Activated T-helper 1 cell treated with Interleukin-2 at 50 U/mL for 16 hours (primary cell): ENCODE results near the gene PDSS2.
"Not testable (repeated sequence)": the region's sequence is repeated elsewhere in the genome, so short reads cannot be mapped to it uniquely, and the experiment has no call there.

ENCODE experiments used
- DNase-seq: peaks from one replicate; pipeline ENCODE4 v3.0.0-alpha.2; 2020; ENCODE audit warnings: low read depth

The PDSS2 gene

DNA sequence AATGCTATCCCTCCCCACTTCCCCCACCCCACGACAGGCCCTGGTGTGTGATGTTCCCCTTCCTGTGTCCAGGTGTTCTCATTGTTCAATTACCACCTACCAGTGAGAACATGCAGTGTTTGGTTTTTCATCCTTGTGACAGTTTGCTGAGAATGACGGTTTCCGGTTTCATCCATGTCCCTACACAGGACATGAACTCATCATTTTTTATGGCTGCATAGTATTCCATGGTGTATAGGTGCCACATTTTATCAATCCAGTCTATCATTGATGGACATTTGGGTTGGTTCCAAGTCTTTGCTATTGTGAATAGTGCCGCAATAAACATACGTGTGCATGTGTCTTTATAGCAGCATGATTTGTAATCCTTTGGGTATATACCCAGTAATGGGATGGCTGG is 295.1 kb downstream of the PDSS2 start:
- DNase-seq: not testable (repeated sequence)

DNA sequence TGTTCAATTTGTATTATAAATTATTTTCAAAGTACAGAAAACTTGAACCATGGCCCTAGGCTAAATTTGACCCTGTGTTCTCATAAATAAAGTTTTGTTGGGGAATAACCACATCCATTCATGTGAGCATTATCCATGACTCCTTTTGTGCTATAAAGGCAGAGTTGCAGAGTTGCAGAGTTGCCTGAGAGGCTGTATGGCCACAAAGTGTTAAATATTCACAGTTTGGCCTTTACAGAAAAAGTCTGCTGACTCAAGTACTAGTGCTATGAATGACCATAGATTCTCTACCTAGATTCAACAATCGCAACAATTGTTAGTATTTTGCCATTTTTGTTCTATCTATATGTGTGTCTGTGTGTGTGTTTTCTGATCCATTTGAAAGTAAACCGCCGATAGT is 297.8 kb downstream of the PDSS2 start:
- no peak for DNase-seq

DNA sequence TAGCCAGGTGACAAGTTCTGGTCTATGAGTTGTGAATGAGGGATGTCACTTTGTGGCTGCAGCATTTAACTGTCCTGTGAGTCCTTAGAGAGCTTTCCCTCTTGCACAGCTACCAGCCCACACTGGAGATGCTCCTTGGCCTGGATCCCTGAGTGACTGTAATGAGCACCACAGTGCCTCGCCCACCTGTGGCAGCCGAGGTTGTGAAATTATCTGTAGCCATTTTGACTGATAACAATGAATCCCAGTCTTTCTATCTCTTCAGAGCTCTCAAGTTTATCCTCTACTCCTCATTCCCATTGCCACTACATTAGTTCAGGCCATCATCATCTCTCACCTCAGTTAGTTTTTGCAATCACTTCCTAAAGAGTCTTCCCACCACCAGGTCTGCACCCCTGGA is 302.7 kb downstream of the PDSS2 start:
- no peak for DNase-seq

- no peak for DNase-seq
Measured at GRCh38 chr6:107154801-107155160, 304.6 kb downstream of the PDSS2 start.

- no peak for DNase-seq
Measured at GRCh38 chr6:107154131-107154800, 305.1 kb downstream of the PDSS2 start.

DNA sequence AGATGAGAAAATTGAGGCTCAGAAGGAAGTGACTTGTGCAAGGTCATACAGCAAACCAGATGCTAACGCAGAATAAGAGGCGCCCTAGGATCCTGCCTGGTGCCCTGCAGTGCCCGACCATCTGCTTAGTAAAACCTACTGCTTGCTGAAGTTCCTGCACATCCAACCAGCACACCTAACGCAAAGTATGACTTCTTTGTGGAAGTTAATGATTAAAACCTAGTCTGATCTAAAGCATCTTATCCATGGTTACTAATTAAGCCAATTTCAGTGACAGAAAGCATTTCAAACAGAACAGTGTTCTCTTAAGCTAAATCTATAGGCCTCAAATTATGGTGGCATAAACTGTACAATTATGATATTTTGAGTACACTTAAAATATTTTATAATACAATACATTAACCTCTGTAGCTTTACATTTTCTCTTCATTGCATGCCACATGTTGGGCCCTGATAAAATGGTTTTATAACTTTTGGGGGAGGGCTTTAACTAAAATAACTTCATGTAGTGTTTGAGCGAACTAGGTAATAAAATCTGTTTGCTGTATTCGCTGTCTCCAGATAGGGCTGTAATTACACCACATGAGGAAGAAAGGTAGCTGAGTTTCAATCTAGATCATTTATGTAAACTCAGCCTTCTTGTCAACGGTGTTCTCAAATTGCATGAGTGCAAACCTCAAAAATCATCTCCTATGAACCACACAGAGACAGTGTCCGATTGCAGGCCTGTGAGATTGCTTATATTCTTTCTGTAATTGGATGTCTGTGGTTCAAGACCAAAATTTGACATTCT is 306.5 kb downstream of the PDSS2 start:
- no peak for DNase-seq

- no peak for DNase-seq
Measured at GRCh38 chr6:107144666-107145065, 314.7 kb downstream of the PDSS2 start.

- DNase-seq: no peak
Measured at GRCh38 chr6:107144014-107144413, 315.4 kb downstream of the PDSS2 start.

- no peak for DNase-seq
Measured at GRCh38 chr6:107140581-107140980, 318.8 kb downstream of the PDSS2 start.

- DNase-seq: not testable (repeated sequence)
Measured at GRCh38 chr6:107136324-107136723, 323.0 kb downstream of the PDSS2 start.

DNA sequence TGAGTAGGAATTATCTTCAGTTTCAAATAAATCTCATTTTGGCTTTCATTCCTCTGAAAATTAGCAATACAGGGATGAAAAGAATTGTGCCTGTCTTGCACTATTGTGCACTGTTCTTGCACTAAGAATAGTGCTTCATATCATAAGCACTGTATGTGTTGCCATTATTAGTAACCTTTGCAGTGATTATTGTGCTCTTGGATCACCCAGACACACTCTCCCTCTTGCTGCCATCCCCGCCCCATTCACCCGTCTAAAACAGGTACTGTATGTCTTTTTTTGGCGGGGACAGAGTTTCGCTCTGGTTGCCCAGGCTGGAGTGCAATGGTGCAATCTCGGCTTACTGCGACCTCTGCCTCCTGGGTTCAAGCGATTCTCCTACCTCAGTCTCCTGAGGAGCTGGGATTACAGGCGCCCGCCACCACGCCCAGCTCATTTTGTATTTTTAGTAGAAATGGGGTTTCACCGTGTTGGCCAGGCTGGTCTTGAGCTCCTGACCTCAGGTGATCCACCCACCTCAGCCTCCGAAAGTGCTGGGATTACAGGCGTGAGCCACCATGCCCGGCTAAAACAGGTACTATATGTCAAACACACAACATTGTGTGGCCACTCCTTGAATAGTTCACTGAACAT is 324.2 kb downstream of the PDSS2 start:
- DNase-seq: not testable (repeated sequence)

GRCh38 chr6:107132330-107132954 is 326.9 kb downstream of the PDSS2 start:
- no peak for DNase-seq

GRCh38 chr6:107129370-107129925 is 329.9 kb downstream of the PDSS2 start:
- DNase-seq: no peak

DNA sequence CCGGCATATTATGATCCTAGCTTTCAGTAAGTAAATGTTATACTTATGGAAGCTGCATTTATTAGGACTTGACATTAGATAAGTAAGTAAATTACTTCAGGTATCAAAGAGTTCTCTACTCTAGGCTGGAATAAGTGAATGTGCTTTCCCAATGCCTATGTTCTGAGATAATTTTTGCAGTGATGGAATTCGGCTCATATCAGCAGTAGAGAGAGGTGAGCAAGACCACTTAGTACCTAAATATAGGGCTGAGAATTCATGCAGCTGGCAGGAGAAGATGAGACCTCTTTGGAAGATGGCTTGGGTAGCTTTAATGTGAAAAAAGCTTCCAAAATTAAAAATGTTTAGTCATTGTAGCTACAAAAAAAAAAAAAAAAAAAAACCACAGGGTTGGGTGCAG is 330.8 kb downstream of the PDSS2 start:
- DNase-seq: no peak

- no peak for DNase-seq
Measured at GRCh38 chr6:107128175-107128574, 331.2 kb downstream of the PDSS2 start.

GRCh38 chr6:107125771-107126170 is 333.6 kb downstream of the PDSS2 start:
- DNase-seq: no peak

GRCh38 chr6:107124934-107125348 is 334.4 kb downstream of the PDSS2 start:
- no peak for DNase-seq

DNA sequence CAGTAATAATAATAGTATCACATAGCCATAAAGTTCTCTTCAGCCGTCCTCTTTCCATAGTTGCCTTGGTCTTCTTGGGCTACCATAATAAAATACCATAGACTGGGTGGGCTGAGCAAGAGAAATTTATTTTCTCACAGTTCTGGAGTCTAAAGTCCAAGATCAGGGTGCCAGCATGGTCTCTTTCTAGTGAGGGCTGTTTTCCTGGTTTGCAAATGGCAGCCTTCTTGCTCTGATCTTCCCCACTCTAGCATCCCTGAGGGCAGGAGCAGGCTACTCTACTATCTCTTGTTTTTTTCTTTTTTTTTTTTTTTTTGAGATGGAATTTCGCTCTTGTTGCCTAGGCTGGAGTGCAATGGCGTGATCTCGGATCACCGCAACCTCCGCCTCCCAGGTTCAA is 335.9 kb downstream of the PDSS2 start:
- DNase-seq: no peak

- no peak for DNase-seq
Measured at GRCh38 chr6:107122748-107123147, 336.6 kb downstream of the PDSS2 start.

GRCh38 chr6:107121964-107122495 is 337.3 kb downstream of the PDSS2 start:
- no peak for DNase-seq

GRCh38 chr6:107121266-107121665 is 338.1 kb downstream of the PDSS2 start:
- no peak for DNase-seq

DNA sequence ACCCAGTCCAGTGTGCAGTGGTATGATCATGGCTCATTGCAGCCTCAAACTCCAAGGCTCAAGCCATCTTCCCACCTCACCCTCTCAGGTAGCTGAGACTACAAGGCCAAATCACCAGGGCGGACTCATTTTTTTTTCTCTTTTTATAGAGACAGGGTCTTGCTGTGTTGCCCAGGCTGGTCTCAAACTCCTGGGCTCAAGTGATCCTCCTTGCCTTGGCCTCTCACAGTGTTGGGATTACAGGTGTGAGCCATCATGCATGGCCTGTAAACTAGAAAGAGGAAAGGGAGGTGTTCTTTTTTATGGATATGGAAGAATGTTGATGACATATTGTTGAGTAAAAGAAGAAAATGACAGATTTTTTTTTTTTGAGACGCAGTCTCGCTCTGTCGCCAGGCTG is 339.0 kb downstream of the PDSS2 start:
- no peak for DNase-seq
